Tibial nerve (tissue), 4 donors: ENCODE measurements around the gene DMGDH. TPM values are rescaled to one million over a fixed set of nuclear protein-coding genes. Genes with fewer than 3 reads are reported as not detected.

Experiments used
- DNase-seq, 2 donors: peaks; one replicate each; pipeline ENCODE4 v3.0.0-alpha.2; 2019; ENCODE audit warnings: low spot score in 2 of 2
- H3K27ac ChIP-seq, 4 donors: fragments of 200-600 bp; sonication (generic) in 3 of 4; one replicate each; pipeline ENCODE4 v1.5.1; 2017 to 2019; ENCODE audit warnings: mild to moderate bottlenecking in 1 of 4
- H3K27me3 ChIP-seq, 2 donors: fragments of 200-600 bp; sonication (generic) in 1 of 2; one replicate each; pipeline versions ENCODE4 v1.5.1 to v1.6.0; 2017 to 2019
- H3K36me3 ChIP-seq, 3 donors: fragments of 200-600 bp; sonication (generic); one replicate each; pipeline ENCODE4 v1.5.1; 2018 to 2019
- H3K4me1 ChIP-seq, 4 donors: fragments of 200-600 bp; sonication (generic) in 3 of 4; one replicate each; pipeline ENCODE4 v1.5.1; 2017 to 2019
- H3K4me3 ChIP-seq, 4 donors: fragments of 200-600 bp; sonication (generic) in 3 of 4; one replicate each; pipeline ENCODE4 v1.5.1; 2017 to 2019; ENCODE audit warnings: mild to moderate bottlenecking in 1 of 4, moderate library complexity in 1 of 4
- H3K9me3 ChIP-seq, 4 donors: fragments of 200-600 bp; sonication (generic) in 3 of 4; one replicate each; pipeline ENCODE4 v1.5.1; 2017 to 2019
- EP300 ChIP-seq, 2 donors: sonication (generic); formaldehyde crosslinking; IDR thresholded peaks; one replicate each; pipeline ENCODE4 v1.6.1; 2017; ENCODE audit warnings: antibody characterized with exemption in 2 of 2, mild to moderate bottlenecking in 1 of 2
- POLR2A ChIP-seq, 2 donors: fragments of 450-650 bp; IDR thresholded peaks; one replicate each; pipeline ENCODE4 v1.6.1; 2017; ENCODE audit warnings: antibody characterized with exemption in 2 of 2, mild to moderate bottlenecking in 2 of 2, moderate library complexity in 2 of 2
- WGBS, 2 donors: methylation state at CpG; one replicate each; pipeline ENCODE4 v1.1.5; 2018; 5-methylcytosine and 5-hydroxymethylcytosine counted together
- total RNA-seq, 4 donors: library from RNA; depleted of rRNA; stranded (reverse); fragments of >200 nt; gene quantifications; one replicate each; pipeline ENCODE4 v1.1.0, GENCODE V29; 2016
- TF ChIP-seq, protein P1 (sequence below), 5 experiments: fragments of 200-600 bp in 3 of 5; fragments of 450-650 bp in 2 of 5; sonication (generic) in 3 of 5; IDR thresholded peaks; one replicate each; pipeline ENCODE4 v1.5.1; 2016 to 2019; ENCODE audit warnings: antibody characterized with exemption in 5 of 5, mild to moderate bottlenecking in 3 of 5, moderate library complexity in 2 of 5

The DMGDH gene
- 10 to 100 TPM in 2 of 4 donors, 1 to 10 TPM in 2; 7.1 to 20.1 (median 11.8) TPM for total RNA-seq

DNA sequence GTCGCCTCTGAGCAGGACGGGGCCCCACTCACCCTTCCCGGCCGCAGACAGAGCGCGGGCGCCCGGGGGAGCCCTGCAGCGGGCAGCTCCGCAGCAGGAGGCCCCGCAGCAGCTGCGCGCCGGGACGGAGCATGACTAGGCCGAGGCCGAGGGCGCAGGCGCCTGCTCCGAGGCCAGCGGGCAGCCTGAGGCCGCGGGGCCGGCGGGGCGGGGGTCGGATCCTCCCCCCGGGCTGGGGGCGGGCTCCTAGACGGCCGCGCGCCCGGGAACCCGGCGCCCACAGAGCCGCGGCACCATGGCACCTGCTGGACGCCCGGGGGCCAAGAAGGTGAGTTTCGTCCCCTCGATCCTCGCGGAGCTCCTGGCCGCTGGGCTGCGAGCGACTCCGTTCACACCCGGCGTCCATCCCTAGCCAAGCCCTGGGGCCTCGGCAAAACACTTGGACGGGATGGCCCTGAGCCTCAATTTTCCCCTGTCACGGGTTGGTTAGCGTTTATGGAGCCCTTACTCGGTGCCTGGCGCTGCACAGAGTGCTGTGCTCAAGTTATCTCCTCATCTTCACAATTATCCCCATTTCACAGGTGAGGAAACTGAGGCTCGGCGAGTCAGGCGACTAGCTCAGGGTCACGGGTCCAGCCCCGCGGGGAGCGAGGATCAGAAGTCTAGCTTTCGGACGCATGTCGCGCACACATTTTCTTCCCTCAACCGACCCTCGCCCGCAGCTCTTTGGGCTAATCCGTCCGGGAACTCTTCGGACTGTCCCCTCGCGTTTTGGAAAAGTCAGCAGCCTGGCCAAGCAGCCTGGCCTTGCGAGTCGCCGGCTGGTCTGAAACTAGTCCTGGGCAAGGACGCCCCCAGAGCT lies at the start of gene DMGDH, which contains the start of gene BHMT2:
DMGDH (minus strand) TSS at position 187 of the 862 bp plus-strand sequence; CDS start at position 133, 54 bp downstream.
BHMT2 (plus strand) TSS at position 280 of the 862 bp plus-strand sequence; CDS start at position 296, 16 bp downstream.
- Histone ChIP-seq H3K27me3 (peaks cover 0 to 14% of the 10 kb centered on the region in 2 donors), H3K4me1 (peaks cover 0 to 14% (median 0%) of the 10 kb centered on the region in 4 donors), H3K36me3 (no peaks in the 10 kb centered on the region), H3K27ac (peak within 1 kb of the TSS; percentile 38 to 80 (median 58)), H3K4me3 (peak within 1 kb of the TSS; percentile 23 to 62 (median 38)), H3K9me3 (peaks cover 0 to 12% (median 2%) of the 10 kb centered on the region in 4 donors)
- TF ChIP-seq EP300 (IDR thresholded peaks at IDR 0.05) (peak in 1 of 2 donors; percentile 4), POLR2A (IDR thresholded peaks at IDR 0.05) (no peak)
- WGBS, 2 donors = 25 to 32% methylated on average over 53 to 57 of the region's 79 CpGs
- DNase-seq = peak; percentile 11 to 21

DNA sequence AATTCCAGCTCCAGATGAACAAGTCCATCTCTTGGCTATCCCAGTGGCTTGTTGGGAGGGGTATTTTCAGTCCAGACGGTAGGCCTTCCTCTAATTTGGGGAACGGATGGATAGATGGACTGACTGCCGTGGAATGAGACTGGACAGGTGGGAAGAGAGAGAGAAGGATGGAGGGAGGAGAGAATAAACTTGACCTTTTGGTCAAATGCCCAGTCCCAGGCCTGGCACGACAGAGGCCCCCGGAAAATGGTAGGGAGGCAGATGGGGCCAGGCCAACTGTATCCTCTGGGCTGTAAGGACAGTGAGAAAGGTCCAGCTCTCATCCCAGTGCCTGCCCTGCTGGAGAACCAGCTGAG lies 43.2 kb upstream of the DMGDH start:
- Histone ChIP-seq H3K4me3 (no peak overlapping the region), H3K27me3 (peaks cover 0 to 33% of the 10 kb centered on the region in 2 donors), H3K36me3 (no peaks in the 10 kb centered on the region), H3K4me1 (peaks cover 0 to 15% (median 0%) of the 10 kb centered on the region in 4 donors), H3K27ac (no peak overlapping the region), H3K9me3 (no peaks in the 10 kb centered on the region)
- WGBS, 2 donors = 78 to 84% methylated on average over 5 of the region's 5 CpGs
- no peak for TF ChIP-seq EP300 (IDR thresholded peaks at IDR 0.05)
- no peak for DNase-seq

DNA sequence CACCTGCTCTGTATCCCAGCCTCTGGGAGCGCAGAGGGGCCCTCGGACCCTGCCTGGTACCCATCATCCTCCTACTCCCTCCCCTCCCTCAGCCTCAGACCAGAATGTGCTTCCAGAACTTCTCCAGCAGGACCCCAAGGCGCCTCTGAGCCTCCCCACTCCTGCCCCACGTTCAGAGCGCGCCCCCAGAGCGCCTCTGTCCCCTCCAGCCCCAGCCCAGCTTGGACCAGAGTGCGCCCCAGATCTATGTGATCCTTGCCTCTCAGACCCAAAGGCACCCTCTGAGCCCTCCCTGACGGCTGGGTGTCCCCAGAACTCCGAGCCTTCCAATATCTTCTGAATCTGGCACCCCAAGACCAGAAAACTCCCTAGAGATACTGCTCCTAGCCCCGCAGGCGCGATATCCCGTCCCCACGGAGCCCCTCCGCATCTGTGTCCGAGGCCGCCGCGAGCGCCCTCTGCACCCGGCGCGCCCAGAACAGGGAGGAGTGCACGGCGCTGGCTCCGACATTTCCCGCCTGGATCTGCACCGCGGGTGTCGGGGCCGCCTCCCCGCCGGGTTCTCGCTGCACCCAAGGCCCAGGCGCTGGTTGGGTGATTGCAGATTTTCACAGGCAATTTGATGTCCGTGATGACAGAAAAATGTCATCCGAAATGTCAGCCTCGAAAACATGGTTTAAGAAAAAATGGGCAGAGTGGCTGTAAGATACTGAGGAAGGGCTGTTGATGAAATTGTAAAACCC lies 42.7 kb upstream of the DMGDH start:
- Histone ChIP-seq H3K4me3 (no peak overlapping the region), H3K4me1 (peaks cover 0 to 18% (median 0%) of the 10 kb centered on the region in 4 donors), H3K9me3 (no peaks in the 10 kb centered on the region), H3K27me3 (peaks cover 0 to 33% of the 10 kb centered on the region in 2 donors), H3K36me3 (no peaks in the 10 kb centered on the region), H3K27ac (no peak overlapping the region)
- TF ChIP-seq POLR2A (IDR thresholded peaks at IDR 0.05) = no peak
- TF ChIP-seq, protein P1, sequence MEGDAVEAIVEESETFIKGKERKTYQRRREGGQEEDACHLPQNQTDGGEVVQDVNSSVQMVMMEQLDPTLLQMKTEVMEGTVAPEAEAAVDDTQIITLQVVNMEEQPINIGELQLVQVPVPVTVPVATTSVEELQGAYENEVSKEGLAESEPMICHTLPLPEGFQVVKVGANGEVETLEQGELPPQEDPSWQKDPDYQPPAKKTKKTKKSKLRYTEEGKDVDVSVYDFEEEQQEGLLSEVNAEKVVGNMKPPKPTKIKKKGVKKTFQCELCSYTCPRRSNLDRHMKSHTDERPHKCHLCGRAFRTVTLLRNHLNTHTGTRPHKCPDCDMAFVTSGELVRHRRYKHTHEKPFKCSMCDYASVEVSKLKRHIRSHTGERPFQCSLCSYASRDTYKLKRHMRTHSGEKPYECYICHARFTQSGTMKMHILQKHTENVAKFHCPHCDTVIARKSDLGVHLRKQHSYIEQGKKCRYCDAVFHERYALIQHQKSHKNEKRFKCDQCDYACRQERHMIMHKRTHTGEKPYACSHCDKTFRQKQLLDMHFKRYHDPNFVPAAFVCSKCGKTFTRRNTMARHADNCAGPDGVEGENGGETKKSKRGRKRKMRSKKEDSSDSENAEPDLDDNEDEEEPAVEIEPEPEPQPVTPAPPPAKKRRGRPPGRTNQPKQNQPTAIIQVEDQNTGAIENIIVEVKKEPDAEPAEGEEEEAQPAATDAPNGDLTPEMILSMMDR (IDR thresholded peaks at IDR 0.05) = no peak
- TF ChIP-seq EP300 (IDR thresholded peaks at IDR 0.05) = no peak
- DNase-seq = no peak
- WGBS, 2 donors = 10 to 11% methylated on average over 37 to 39 of the region's 39 CpGs

DNA sequence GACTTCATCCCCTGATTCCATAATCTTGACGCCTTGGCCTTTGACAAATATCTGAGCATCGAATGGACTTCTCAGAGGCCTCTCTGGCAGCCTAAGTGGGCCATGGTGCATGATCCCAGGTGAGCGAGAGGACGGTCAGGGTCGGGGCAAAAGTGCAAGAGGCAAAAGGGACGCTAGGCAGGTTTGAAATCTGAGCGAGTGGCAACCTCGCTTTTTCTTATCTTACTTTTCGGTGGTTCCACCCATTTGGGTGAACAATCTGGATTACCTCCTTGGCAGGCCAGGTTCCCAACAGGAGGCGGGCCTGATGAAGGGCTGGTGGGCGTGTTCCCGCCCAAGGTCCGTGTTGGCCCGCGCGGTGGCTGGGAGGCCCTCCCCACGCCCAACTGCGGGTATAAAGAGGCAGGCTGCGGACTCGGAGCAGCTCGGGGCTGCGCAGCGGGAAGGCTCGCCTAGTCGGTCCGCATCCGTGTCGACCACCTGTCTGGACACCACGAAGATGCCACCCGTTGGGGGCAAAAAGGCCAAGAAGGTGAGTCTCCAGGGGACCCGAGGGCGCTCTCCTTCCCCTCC lies 42.0 kb upstream of the DMGDH start, which contains the start of gene BHMT:
BHMT (plus strand) TSS at position 423 of the 573 bp plus-strand sequence; CDS start at position 500, 77 bp downstream.
- Histone ChIP-seq H3K4me3 (no peak within 1 kb of the TSS), H3K36me3 (no peaks in the 10 kb centered on the region), H3K27me3 (peaks cover 0 to 33% of the 10 kb centered on the region in 2 donors), H3K27ac (no peak within 1 kb of the TSS), H3K9me3 (no peaks in the 10 kb centered on the region), H3K4me1 (peaks cover 0 to 18% (median 0%) of the 10 kb centered on the region in 4 donors)
- 26 to 37% methylated on average over 17 to 32 of the region's 32 CpGs for WGBS, 2 donors
- TF ChIP-seq EP300 (IDR thresholded peaks at IDR 0.05) = no peak
- TF ChIP-seq, protein P1 (IDR thresholded peaks at IDR 0.05) = no peak
- no peak for TF ChIP-seq POLR2A (IDR thresholded peaks at IDR 0.05)
- no peak for DNase-seq

DNA sequence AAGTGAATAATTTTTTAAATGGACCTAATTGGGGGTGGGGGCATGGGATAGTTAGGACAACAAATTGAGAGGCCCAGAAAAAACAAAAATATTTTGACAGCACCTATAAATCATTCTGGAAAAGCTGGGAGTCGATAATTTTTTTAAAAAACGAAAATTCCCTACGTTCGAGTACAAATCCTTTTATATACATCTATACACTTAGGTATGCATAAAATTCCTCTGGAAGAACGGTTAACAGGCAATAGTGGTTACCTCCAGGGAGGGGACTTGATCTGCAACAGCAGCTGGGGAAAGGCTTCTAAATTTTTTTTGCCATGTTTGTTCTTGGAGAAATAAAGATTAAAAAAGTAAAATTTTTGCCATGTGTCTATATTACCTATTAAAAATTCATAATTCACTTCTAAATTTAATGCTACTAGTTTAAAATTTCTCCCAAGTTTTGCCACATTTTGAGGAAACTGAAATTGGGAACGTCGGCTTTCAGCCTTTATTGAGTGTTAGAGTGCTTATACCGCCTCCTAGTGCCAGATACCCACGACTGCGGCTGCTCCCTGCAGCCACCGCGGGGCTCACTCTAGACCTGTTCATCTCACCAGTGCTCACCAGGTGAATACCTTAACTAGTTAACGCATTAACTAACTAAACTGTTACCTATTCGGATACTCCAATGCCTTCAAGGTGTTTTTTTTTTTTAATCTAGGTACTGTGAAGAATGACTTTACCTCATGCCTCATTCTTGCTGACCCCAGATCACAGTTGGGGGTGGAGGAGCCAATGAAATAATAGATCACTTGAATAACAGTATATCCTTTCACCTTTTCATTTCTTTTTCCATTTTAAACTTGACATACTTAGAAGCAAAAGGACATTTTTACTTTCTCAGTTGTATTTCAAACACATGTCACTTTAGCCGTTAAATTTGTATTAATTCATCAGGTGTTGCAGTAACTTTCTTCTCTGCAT lies 40.3 kb upstream of the DMGDH start:
- Histone ChIP-seq H3K9me3 (no peaks in the 10 kb centered on the region), H3K36me3 (no peaks in the 10 kb centered on the region), H3K27ac (no peak overlapping the region), H3K4me3 (no peak overlapping the region), H3K4me1 (peaks cover 0 to 18% (median 0%) of the 10 kb centered on the region in 4 donors), H3K27me3 (peaks cover 0 to 33% of the 10 kb centered on the region in 2 donors)
- DNase-seq = peak in 1 of 2 donors; percentile 12
- 56 to 58% methylated on average over 15 of the region's 15 CpGs for WGBS, 2 donors
- no peak for TF ChIP-seq POLR2A (IDR thresholded peaks at IDR 0.05)
- TF ChIP-seq, protein P1 (IDR thresholded peaks at IDR 0.05) = peak in 1 of 5 experiments; percentile 5
